GM12872 (cell line): Measurements from ENCODE around the gene TACC3.

Experiments
- TF ChIP-seq, protein P1 (sequence below): IDR thresholded peaks from 3 replicates; pipeline ENCODE4 v1.5.1; 2011; ENCODE audit warnings: low read depth, mild to moderate bottlenecking, low read length, moderate library complexity; ENCODE audit not compliant: insufficient read depth

The TACC3 gene

GRCh38 chr4:1728061-1728980, 7.0 kb downstream of the TACC3 start:
- TF ChIP-seq, protein P1, sequence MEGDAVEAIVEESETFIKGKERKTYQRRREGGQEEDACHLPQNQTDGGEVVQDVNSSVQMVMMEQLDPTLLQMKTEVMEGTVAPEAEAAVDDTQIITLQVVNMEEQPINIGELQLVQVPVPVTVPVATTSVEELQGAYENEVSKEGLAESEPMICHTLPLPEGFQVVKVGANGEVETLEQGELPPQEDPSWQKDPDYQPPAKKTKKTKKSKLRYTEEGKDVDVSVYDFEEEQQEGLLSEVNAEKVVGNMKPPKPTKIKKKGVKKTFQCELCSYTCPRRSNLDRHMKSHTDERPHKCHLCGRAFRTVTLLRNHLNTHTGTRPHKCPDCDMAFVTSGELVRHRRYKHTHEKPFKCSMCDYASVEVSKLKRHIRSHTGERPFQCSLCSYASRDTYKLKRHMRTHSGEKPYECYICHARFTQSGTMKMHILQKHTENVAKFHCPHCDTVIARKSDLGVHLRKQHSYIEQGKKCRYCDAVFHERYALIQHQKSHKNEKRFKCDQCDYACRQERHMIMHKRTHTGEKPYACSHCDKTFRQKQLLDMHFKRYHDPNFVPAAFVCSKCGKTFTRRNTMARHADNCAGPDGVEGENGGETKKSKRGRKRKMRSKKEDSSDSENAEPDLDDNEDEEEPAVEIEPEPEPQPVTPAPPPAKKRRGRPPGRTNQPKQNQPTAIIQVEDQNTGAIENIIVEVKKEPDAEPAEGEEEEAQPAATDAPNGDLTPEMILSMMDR = 0 out of 3 replicates have a peak, but pooled peaks have one; percentile 2

GRCh38 chr4:1730532-1731135, 9.3 kb downstream of the TACC3 start:
- TF ChIP-seq, protein P1 = no peak

DNA sequence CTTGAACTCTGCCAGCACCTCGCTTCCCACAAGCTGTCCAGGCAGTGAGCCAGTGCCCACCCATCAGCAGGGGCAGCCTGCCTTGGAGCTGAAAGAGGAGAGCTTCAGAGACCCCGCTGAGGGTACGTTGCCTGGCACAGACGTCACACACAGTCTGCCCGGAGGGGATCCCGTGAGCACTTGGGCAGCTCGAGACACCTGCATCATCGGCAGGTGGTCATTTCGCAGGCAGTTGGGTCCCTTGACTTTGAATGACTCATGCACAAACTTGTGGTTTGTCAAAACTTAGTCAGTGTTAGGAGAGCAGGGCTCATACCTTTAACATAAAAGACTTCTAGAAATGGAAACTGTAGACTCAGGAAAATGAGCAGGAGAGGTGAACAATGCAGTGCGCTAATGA, 9.9 kb downstream of the TACC3 start:
- TF ChIP-seq, protein P1 = no peak

- TF ChIP-seq, protein P1 = no peak
Measured at GRCh38 chr4:1732911-1733310, 11.6 kb downstream of the TACC3 start.

DNA sequence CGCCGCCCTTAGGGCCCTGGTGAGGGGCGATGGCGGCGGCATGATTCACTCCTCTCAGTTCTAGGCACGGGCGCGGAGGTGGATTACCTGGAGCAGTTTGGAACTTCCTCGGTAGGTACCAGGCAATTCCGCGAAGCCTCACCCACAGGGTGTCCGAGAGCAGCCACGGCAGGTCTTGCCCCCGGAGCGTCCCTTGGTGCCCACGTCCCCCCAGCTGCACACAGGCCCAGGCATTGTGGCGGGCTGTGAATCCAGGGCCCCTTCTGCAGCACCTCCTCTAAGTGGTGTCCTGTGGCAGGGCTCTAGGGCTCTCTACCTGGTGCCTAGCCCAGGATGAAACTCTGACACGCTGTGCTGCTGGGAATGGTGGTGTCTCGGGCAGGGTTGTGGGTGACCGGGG, 13.9 kb downstream of the TACC3 start:
- TF ChIP-seq, protein P1 = no peak

- TF ChIP-seq, protein P1 = no peak
Measured at GRCh38 chr4:1736812-1737211, 15.5 kb downstream of the TACC3 start.

- TF ChIP-seq, protein P1 = no peak
Measured at GRCh38 chr4:1737666-1738065, 16.3 kb downstream of the TACC3 start.
